C4-2B (cell line): ENCODE measurements around the gene ORAI2.

Experiments
- H3K27ac ChIP-seq: fragments of 450-650 bp; 2 replicates; pipeline ENCODE4 v1.5.1; 2017
- ZFX ChIP-seq: fragments of 450-650 bp; IDR thresholded peaks from 2 replicates; pipeline ENCODE4 v1.6.1; 2017
- TF ChIP-seq, protein P1 (sequence below): fragments of 450-650 bp; conservative IDR thresholded peaks from 2 replicates; pipeline ENCODE4 v1.5.1; 2017; ENCODE audit warnings: mild to moderate bottlenecking

ORAI2 gene

DNA sequence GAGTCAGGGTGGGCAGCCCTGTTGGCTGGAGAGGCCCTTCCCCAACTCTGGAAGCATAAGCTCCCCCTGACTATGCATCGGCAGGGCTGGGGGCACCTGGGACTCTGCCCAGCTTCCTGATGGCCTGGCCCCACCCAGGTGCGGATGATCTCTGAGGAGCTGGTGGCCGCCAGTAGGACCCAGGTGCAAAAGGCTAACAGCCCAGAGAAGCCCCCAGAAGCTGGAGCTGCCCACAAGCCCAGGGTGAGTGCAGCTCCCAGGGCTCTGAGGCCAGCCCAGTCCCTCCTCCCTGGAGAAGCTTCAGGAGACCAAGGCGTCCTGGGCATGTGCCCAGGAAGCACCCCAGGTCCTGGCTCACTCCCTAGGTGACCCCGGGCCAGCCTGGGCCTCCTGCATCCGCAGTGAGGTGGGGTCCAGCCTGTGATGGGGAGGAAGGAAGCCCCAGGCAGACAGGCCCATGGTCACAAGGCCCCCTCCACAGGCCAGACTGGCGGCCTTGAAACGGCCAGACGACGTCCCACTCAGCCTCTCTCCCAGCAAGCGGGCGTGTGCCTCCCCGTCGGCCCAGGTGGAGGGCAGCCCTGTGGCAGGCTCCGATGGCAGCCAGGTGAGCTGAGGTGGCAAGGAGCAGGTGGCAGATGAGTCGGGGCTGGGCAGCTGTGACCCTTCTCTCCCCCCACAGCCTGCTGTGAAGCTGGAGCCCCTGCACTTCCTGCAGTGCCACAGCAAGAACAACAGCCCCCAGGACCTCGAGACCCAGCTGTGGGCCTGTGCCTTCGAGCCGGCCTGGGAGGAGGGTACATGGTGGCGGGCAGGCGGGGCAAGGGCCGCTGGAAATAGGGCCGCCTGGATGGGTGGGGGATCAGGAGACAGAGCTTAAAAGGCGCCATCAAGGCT is 34.5 kb downstream of the ORAI2 start:
- no peak for TF ChIP-seq ZFX
- TF ChIP-seq, protein P1, sequence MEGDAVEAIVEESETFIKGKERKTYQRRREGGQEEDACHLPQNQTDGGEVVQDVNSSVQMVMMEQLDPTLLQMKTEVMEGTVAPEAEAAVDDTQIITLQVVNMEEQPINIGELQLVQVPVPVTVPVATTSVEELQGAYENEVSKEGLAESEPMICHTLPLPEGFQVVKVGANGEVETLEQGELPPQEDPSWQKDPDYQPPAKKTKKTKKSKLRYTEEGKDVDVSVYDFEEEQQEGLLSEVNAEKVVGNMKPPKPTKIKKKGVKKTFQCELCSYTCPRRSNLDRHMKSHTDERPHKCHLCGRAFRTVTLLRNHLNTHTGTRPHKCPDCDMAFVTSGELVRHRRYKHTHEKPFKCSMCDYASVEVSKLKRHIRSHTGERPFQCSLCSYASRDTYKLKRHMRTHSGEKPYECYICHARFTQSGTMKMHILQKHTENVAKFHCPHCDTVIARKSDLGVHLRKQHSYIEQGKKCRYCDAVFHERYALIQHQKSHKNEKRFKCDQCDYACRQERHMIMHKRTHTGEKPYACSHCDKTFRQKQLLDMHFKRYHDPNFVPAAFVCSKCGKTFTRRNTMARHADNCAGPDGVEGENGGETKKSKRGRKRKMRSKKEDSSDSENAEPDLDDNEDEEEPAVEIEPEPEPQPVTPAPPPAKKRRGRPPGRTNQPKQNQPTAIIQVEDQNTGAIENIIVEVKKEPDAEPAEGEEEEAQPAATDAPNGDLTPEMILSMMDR, result no peak
- no peak overlapping the region for H3K27ac ChIP-seq

DNA sequence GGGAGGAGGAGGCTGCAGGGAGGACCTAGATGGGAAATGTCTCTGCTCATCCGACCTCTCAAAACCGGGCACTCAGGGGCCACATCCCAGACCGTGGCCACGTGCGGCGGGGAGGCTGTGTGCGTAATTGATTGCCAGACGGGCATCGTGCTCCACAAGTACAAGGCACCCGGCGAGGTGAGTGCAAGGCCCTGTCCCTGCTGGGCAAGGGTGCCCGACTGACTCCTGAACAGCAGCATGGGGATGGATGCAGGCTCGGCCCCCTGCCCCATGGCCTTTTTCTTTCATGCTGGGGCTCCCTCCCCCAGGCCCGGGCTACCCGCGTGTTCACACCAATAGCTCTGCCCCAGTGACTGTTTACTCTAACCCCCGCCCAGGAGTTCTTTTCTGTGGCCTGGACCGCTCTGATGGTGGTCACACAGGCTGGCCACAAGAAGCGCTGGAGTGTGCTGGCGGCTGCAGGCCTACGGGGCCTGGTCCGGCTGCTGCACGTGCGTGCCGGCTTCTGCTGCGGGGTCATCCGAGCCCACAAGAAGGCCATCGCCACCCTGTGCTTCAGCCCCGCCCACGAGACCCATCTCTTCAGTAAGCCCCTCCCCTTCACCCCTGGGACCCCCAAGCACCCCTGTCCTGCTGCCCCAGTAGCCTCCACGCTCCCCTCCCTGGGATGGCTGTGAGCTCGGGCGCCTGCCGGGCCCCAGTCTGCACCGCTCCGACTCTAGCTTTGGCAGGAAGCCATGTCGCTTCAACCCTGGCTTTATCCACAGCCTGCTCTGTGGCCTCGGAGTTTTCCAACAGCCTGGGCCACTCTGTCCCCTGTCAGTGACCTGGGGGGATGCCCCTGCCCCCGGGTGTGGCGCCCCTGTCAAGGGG is 35.3 kb downstream of the ORAI2 start:
- no peak overlapping the region for H3K27ac ChIP-seq

DNA sequence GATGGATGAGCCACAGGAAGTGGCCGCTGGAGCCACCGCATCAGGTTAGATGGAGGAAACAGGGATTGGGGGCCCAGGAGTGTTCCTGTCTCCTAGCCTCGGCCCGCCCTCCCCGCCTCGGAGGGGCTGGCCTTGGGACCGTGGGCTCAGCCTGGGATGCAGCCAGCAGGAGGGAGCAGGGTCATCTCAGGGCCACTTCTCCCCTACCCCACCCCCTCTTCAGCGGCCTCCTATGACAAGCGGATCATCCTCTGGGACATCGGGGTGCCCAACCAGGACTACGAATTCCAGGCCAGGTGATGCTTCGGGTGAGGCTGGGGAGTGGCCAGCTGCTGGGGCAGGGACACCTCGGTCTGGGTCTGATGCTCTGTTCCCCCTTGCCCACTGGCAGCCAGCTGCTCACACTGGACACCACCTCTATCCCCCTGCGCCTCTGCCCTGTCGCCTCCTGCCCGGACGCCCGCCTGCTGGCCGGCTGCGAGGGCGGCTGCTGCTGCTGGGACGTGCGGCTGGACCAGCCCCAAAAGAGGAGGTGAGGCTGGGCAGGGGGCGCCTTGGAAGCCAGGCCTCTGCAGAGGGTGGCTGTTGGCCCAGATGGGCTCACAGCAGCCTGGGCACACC is 36.1 kb downstream of the ORAI2 start:
- H3K27ac ChIP-seq, result no peak overlapping the region
- TF ChIP-seq, protein P1, result no peak
- no peak for TF ChIP-seq ZFX

More for the DNA sequence above, 35.3 kb downstream of the ORAI2 start:
- TF ChIP-seq, protein P1, result no peak
- TF ChIP-seq ZFX, result no peak

DNA sequence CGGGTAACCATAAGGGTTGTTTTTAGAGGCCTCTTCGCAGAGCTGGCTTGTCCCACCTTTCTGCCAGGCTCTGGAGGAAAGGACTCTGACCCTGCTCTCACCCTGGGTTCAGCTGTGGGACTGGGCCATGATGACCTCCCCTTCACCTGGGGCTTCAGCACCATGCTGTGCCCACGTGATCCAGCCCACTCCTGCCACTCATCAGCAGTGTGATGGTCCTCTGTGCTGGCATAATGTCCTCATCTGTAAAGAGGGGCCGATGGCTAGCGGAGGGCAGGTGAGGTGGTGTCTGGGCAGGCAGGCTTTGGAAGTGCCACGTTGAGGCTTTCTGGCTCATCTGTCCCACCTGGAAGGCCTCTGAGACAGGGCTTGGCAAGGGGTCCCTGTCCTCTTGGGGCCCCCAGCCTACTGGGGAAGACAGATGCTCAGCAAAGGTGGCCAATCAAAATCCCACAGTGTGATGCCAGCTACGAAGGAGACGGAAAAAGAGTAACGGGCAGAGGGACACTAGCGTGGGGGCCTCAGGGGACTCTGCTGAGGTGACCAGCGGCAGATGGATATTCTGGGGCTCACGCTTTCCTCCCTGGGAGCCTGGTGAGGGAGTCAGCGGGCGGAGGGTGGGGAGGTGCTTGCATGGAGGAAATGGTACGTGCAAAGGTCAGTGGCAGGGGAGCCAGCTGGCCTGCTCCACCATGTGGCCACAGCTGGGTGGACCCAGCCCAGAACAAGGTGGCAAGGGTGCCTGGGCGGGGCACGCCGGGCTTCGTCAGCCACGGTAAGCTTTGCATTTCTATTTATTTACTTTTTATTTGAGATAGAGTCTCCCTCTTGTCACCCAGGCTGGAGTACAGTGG is 36.8 kb downstream of the ORAI2 start:
- H3K27ac ChIP-seq, result no peak overlapping the region
- TF ChIP-seq ZFX, result no peak
- TF ChIP-seq, protein P1, result no peak

DNA sequence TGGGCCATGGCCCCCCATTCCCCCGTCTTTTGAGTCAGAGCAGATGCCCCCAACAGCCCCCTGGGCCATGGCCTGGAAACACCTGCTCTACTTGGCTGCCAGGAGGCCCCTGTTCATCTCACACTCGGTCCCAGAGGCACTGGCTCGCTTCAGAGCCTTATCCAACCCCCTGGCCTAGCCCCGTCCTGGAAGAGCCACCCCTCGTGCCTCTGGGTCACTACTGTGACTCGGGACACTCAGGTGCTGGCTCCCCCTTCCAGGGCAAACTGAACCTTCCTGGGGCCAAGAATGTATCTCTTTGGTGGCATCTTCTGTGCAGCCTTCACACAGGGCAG is 38.4 kb downstream of the ORAI2 start:
- TF ChIP-seq, protein P1, result no peak
- no peak for TF ChIP-seq ZFX
- no peak overlapping the region for H3K27ac ChIP-seq

- no peak overlapping the region for H3K27ac ChIP-seq
- TF ChIP-seq, protein P1, result no peak
- TF ChIP-seq ZFX, result no peak
Observed at GRCh38 chr7:102472126-102473041, 39.0 kb downstream of the ORAI2 start.
